ENCODE data around the gene UCK2. TPM values are rescaled to one million over a fixed set of nuclear protein-coding genes. Genes with fewer than 3 reads are reported as not detected.

UCK2 gene
- total RNA-seq, 1 donor from 2014 or later, result 66.7 TPM

DNA sequence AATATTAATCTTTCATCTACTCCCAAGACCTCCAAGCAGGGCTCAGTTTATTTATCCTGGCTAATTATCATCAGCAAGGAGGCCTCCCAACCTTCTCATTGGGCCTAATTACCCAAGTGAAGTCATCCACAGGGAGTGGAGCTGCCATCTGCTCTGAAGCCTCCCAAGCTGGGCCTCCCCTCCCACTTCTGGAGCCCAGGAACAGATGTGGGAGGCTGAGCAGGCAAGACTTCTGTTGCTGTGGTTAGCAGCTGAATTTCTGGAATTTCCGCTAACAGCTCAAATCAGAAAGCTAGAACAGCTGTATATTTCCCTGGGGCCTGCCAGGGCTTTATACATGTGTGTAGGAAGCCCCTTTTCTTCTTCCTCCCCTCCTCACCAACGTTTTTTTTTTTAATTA lies 127.5 kb downstream of the UCK2 start:
- TF ChIP-seq, protein P1, sequence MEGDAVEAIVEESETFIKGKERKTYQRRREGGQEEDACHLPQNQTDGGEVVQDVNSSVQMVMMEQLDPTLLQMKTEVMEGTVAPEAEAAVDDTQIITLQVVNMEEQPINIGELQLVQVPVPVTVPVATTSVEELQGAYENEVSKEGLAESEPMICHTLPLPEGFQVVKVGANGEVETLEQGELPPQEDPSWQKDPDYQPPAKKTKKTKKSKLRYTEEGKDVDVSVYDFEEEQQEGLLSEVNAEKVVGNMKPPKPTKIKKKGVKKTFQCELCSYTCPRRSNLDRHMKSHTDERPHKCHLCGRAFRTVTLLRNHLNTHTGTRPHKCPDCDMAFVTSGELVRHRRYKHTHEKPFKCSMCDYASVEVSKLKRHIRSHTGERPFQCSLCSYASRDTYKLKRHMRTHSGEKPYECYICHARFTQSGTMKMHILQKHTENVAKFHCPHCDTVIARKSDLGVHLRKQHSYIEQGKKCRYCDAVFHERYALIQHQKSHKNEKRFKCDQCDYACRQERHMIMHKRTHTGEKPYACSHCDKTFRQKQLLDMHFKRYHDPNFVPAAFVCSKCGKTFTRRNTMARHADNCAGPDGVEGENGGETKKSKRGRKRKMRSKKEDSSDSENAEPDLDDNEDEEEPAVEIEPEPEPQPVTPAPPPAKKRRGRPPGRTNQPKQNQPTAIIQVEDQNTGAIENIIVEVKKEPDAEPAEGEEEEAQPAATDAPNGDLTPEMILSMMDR (conservative IDR thresholded peaks at IDR 0.05), result no peak
- Mint-ChIP-seq H3K9me3 (no peaks in the 10 kb centered on the region), H3K4me3 (no peak overlapping the region), H3K27me3 (ENCODE audit: low read depth) (peaks cover 7% of the 10 kb centered on the region), H3K36me3 (ENCODE audit: low read depth) (no peaks in the 10 kb centered on the region), H3K4me1 (no peaks in the 10 kb centered on the region), H3K27ac (ENCODE audit: unreplicated experiment) (no peak overlapping the region)
- no peak for DNase-seq (ENCODE audit: low read depth, low spot score)

DNA sequence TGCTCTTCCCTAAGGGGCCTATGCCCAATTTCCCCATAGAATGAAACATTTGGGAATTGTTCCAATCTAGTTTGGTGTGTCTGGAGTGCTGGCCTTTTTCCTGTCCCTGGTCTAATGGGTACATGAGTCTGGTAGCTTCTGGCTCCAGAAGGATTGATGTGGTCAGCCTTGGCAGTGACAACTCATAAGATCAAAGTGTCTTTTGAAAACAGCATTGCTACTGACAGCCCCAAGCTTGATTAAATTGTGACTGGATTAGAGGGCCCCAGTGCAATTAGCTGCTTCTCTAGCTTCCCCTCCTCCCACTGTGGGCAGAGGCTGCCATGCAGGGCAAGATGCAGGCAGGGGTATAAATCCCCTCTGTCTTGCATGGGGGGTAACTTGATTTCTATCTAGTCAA lies 130.9 kb downstream of the UCK2 start:
- Mint-ChIP-seq H3K4me3 (no peak overlapping the region), H3K27me3 (ENCODE audit: low read depth) (peaks cover 19% of the 10 kb centered on the region), H3K36me3 (ENCODE audit: low read depth) (no peaks in the 10 kb centered on the region), H3K4me1 (no peaks in the 10 kb centered on the region), H3K9me3 (no peaks in the 10 kb centered on the region), H3K27ac (ENCODE audit: unreplicated experiment) (no peak overlapping the region)
- DNase-seq (ENCODE audit: low read depth, low spot score), result no peak
- TF ChIP-seq, protein P1 (conservative IDR thresholded peaks at IDR 0.05), result no peak

DNA sequence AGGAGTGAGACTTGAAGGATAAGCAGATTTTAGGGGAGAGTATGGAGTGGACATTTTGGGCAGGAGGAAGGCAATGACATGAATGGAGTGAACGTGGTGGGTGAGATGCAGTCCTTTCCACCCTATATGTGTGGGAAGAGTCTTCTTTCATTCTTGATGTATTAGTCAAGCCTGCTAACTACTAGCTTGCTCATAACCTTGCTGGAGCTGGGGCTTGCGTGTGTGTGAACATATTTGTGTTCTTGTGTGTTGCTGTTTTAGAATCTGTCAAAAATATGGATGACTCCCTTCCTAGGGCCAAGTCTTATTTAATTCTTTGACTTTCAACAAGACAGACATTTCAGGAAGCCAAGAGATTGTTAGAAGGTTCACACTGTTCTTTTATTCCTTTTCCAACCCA lies 132.7 kb downstream of the UCK2 start:
- H3K36me3 Mint-ChIP-seq (ENCODE audit: low read depth), result no peaks in the 10 kb centered on the region
- peaks cover 22% of the 10 kb centered on the region for H3K27me3 Mint-ChIP-seq (ENCODE audit: low read depth)
- no peaks in the 10 kb centered on the region for H3K4me1 Mint-ChIP-seq
- H3K27ac Mint-ChIP-seq (ENCODE audit: unreplicated experiment), result no peak overlapping the region
- DNase-seq (ENCODE audit: low read depth, low spot score), result no peak
- H3K4me3 Mint-ChIP-seq, result no peak overlapping the region
- no peaks in the 10 kb centered on the region for H3K9me3 Mint-ChIP-seq
- TF ChIP-seq, protein P1 (conservative IDR thresholded peaks at IDR 0.05), result no peak

DNA sequence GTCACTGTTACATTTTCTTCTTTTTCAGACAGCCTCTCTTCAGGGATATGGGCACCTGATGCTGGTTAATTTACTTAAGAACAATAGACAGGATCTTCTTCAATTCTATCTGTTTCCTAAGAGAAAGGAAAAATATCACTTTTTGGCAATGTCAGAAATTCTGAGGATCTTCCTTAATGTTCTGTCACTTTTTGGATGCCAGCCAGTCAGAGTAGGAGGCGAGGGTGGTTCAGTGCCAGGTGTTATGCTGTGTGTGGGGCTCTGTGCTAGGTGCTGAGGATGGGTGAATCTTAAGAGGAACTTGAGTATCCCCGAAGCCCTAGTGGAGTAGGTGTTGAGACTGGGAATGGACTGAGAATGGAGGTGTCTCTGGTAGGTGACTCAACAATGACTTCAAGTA lies 133.5 kb downstream of the UCK2 start:
- H3K9me3 Mint-ChIP-seq, result no peaks in the 10 kb centered on the region
- H3K27ac Mint-ChIP-seq (ENCODE audit: unreplicated experiment), result no peak overlapping the region
- H3K27me3 Mint-ChIP-seq (ENCODE audit: low read depth), result peaks cover 28% of the 10 kb centered on the region
- no peak for DNase-seq (ENCODE audit: low read depth, low spot score)
- no peaks in the 10 kb centered on the region for H3K4me1 Mint-ChIP-seq
- TF ChIP-seq, protein P1 (conservative IDR thresholded peaks at IDR 0.05), result no peak
- H3K36me3 Mint-ChIP-seq (ENCODE audit: low read depth), result no peaks in the 10 kb centered on the region
- H3K4me3 Mint-ChIP-seq, result no peak overlapping the region

Other genes with a start within 250 kb of the UCK2 start
- gene MGST3, start 196.4 kb upstream of the UCK2 start, total RNA-seq, result 94.2 and 100.0 TPM in 2 replicates
- gene ALDH9A1, start 129.1 kb upstream of the UCK2 start, total RNA-seq, result 43.3 and 45.7 TPM in 2 replicates
- gene TMCO1, start 58.7 kb upstream of the UCK2 start, total RNA-seq, result 85.4 and 95.1 TPM in 2 replicates